K562 (cell line): ENCODE results near the gene RAB7A. TPM values are rescaled to one million over a fixed set of nuclear protein-coding genes. Genes with fewer than 3 reads are reported as not detected.

ENCODE experiments used
- ATAC-seq: fragments of 200-7000 bp; cut with Tn5 transposase; 3 replicates; pipeline ENCODE4 v1.9.1; 2020; ENCODE audit warnings: moderate library complexity
- BruUV-seq: library from RNA; stranded (reverse); fragments of 400-500 nt; replicated peaks from 2 replicates; lab custom pipeline; 2021; lab: Mats Ljungman, UMichigan
- CTCF ChIA-PET: fragments of 300-600 bp; formaldehyde crosslinking; extraction: SDS; loops from one replicate; lab custom pipeline; 2021; ENCODE audit warnings: low intra/inter-chr PET ratio; lab: Yijun Ruan, JAX
- POLR2A ChIA-PET: fragments of 300-600, 350-650 bp; sonication (Branson Sonifier 250); formaldehyde crosslinking; extraction: SDS; loops from one replicate; lab custom pipeline; 2021; ENCODE audit warnings: antibody characterized with exemption, inconsistent platforms; lab: Yijun Ruan, JAX
- DNase-seq, 4 experiments: peaks; one replicate each; pipeline versions ENCODE4 v3.0.0 to v3.0.0-alpha.2; 2011 to 2018; ENCODE audit warnings: low spot score in 3 of 4, mixed read lengths in 3 of 4; ENCODE audit errors: extremely low read depth in 1 of 4
- FAIRE-seq: peaks from 2 replicates; lab custom pipeline; 2011; peaks lifted over from hg19 to GRCh38; lab: Jason Lieb, UNC
- H2AFZ ChIP-seq: 2 replicates; pipeline ENCODE4 v1.6.0; 2011; ENCODE audit warnings: low read depth, low read length, control low read depth, inconsistent platforms
- H3K27ac ChIP-seq: fragments of 200-600 bp; 3 replicates; pipeline ENCODE4 v1.8.0; 2011; ENCODE audit warnings: low read depth, mild to moderate bottlenecking, control low read depth, inconsistent platforms, low read length, moderate library complexity, mixed read lengths; ENCODE audit errors: extremely low read depth
- H3K27me3 ChIP-seq, 2 experiments: fragments of 300-600 bp in 1 of 2; 2 replicates in 1 of 2; 3 replicates in 1 of 2; pipeline versions ENCODE4 v1.6.0 to v1.8.0; 2011; ENCODE audit warnings: inconsistent platforms in 2 of 2, low read length in 2 of 2, mild to moderate bottlenecking in 1 of 2, mixed read lengths in 1 of 2, moderate library complexity in 1 of 2; ENCODE audit not compliant: control insufficient read depth in 2 of 2, insufficient read depth in 2 of 2
- H3K36me3 ChIP-seq: fragments of 300-600 bp; 3 replicates; pipeline ENCODE4 v1.8.0; 2011; ENCODE audit warnings: mild to moderate bottlenecking, low read length, inconsistent platforms; ENCODE audit not compliant: control insufficient read depth, insufficient read depth
- H3K4me1 ChIP-seq, 2 experiments: fragments of 200-600 bp in 1 of 2; replicated peaks in 1 of 2; 2 replicates in 1 of 2; 3 replicates in 1 of 2; pipeline versions ENCODE4 v1.5.1 to v1.8.0; 2011; ENCODE audit warnings: inconsistent platforms in 2 of 2, low read length in 2 of 2, mild to moderate bottlenecking in 1 of 2, mixed read lengths in 1 of 2, moderate library complexity in 1 of 2; ENCODE audit not compliant: control insufficient read depth in 2 of 2, insufficient read depth in 2 of 2
- H3K4me2 ChIP-seq: 2 replicates; pipeline ENCODE4 v1.6.1; 2011; ENCODE audit warnings: low read length, control low read depth, inconsistent platforms, mixed read lengths; ENCODE audit not compliant: insufficient read depth
- H3K4me3 ChIP-seq: fragments of 200-600 bp; sonication (generic), shearing (Covaris generic); 2 replicates; pipeline ENCODE4 v1.5.1; 2016; ENCODE audit warnings: control low read depth, inconsistent platforms
- H3K79me2 ChIP-seq: fragments of 200-600 bp; 3 replicates; pipeline ENCODE4 v1.8.0; 2011; ENCODE audit warnings: low read length, inconsistent platforms; ENCODE audit not compliant: control insufficient read depth, insufficient read depth
- H3K9ac ChIP-seq, 2 experiments: 2 replicates each; pipeline versions ENCODE4 v1.6.0 to v1.6.1; 2011; ENCODE audit warnings: low read depth in 2 of 2, low read length in 2 of 2, control low read depth in 1 of 2, inconsistent platforms in 1 of 2, mild to moderate bottlenecking in 1 of 2, mixed read lengths in 1 of 2; ENCODE audit not compliant: insufficient read depth in 1 of 2
- H3K9me1 ChIP-seq: one replicate; pipeline ENCODE4 v1.6.0; 2011; ENCODE audit warnings: inconsistent platforms, mild to moderate bottlenecking, low read length, moderate library complexity; ENCODE audit not compliant: control insufficient read depth, insufficient read depth
- H3K9me3 ChIP-seq: replicated peaks from 2 replicates; pipeline ENCODE4 v1.5.1; 2011; ENCODE audit warnings: low read depth, low read length, inconsistent platforms; ENCODE audit not compliant: control insufficient read depth, insufficient read depth
- H4K20me1 ChIP-seq: replicated peaks from 2 replicates; pipeline ENCODE4 v1.6.1; 2011; ENCODE audit warnings: low read length, inconsistent platforms, mixed read lengths; ENCODE audit not compliant: control insufficient read depth, insufficient read depth
- ETV6 ChIP-seq, 3 experiments: fragments of 150-350 bp in 1 of 3; sonication (generic) in 1 of 3; formaldehyde crosslinking in 1 of 3; IDR thresholded peaks; 2 replicates each; pipeline versions ENCODE4 v1.6.1 to v1.8.0; 2014 to 2022; ENCODE audit warnings: borderline replicate concordance in 2 of 3, low read depth in 2 of 3, antibody characterized with exemption in 1 of 3, low read length in 1 of 3, mild to moderate bottlenecking in 1 of 3, missing genetic modification reagents in 1 of 3
- GTF2A2 ChIP-seq: IDR thresholded peaks from 2 replicates; pipeline ENCODE4 v1.6.1; 2016; ENCODE audit warnings: mild to moderate bottlenecking, missing genetic modification characterization, missing compliant biosample characterization
- HDAC2 ChIP-seq: fragments of 450-650 bp; IDR thresholded peaks from 2 replicates; pipeline ENCODE4 v1.6.1; 2016; ENCODE audit warnings: mild to moderate bottlenecking
- HDGF ChIP-seq: fragments of 450-650 bp; IDR thresholded peaks from 2 replicates; pipeline ENCODE4 v1.6.1; 2016
- KAT8 ChIP-seq: fragments of 450-650 bp; IDR thresholded peaks from 2 replicates; pipeline ENCODE4 v1.6.1; 2016; ENCODE audit warnings: low read depth, mild to moderate bottlenecking
- KDM2B ChIP-seq: fragments of 250-450 bp; sonication (Bioruptor Pico); IDR thresholded peaks from 2 replicates; pipeline ENCODE4 v1.8.0; 2021; ENCODE audit warnings: mild to moderate bottlenecking, moderate library complexity
- MTF1 ChIP-seq: fragments of 250-450 bp; sonication (Bioruptor Pico); IDR thresholded peaks from 2 replicates; pipeline ENCODE4 v1.9.0; 2021; ENCODE audit warnings: moderate library complexity, mild to moderate bottlenecking, inconsistent platforms, borderline replicate concordance
- NR4A1 ChIP-seq, 2 experiments: fragments of 250-450 bp in 1 of 2; fragments of 450-650 bp in 1 of 2; sonication (Bioruptor Pico) in 1 of 2; IDR thresholded peaks; 2 replicates each; pipeline versions ENCODE4 v1.4.0 to v1.6.1; 2016 to 2020; ENCODE audit warnings: mild to moderate bottlenecking in 2 of 2, missing compliant biosample characterization in 1 of 2, missing genetic modification characterization in 1 of 2, moderate library complexity in 1 of 2
- POLR2G ChIP-seq: fragments of 200-400 bp; formaldehyde crosslinking; IDR thresholded peaks from 2 replicates; pipeline ENCODE4 v1.6.1; 2017; ENCODE audit warnings: low read depth, mild to moderate bottlenecking, antibody characterized with exemption, low read length, moderate library complexity
- RFX5 ChIP-seq: IDR thresholded peaks from 2 replicates; pipeline ENCODE4 v1.6.1; 2011; ENCODE audit warnings: low read depth, mild to moderate bottlenecking, improper control_type of control experiment, low read length
- SOX6 ChIP-seq: fragments of 450-650 bp; IDR thresholded peaks from 2 replicates; pipeline ENCODE4 v1.6.1; 2014; ENCODE audit warnings: mild to moderate bottlenecking
- ZNF12 ChIP-seq: sonication (generic); formaldehyde crosslinking; IDR thresholded peaks from 2 replicates; pipeline ENCODE4 v1.4.0; 2020; ENCODE audit warnings: mild to moderate bottlenecking, missing genetic modification reagents
- ZNF76 ChIP-seq: fragments of 250-450 bp; sonication (Bioruptor Pico); IDR thresholded peaks from 2 replicates; pipeline ENCODE4 v1.4.0; 2020; ENCODE audit warnings: mild to moderate bottlenecking, moderate library complexity, borderline replicate concordance
- WGBS: fragments of 100-300 bp; shearing (Covaris generic); methylation state at CpG from one replicate; pipeline ENCODE4 v1.1.6; 2016; ENCODE audit warnings: low coverage, mixed read lengths; ENCODE audit not compliant: insufficient coverage; ENCODE audit errors: missing lambda C conversion rate; 5-methylcytosine and 5-hydroxymethylcytosine counted together
- in situ Hi-C: fragments of 300-500 bp; cut with MboI; formaldehyde crosslinking; loops from 4 replicates; pipeline ENCODE4 v1.15.0; 2018; ENCODE audit warnings: inconsistent platforms, mixed read lengths
- intact Hi-C: fragments of 100-400 bp; cut with micrococcal nuclease; formaldehyde crosslinking; loops from 2 replicates; pipeline ENCODE4 v1.14.2; 2022
- polyA plus RNA-seq, 8 experiments: library from polyadenylated mRNA; depleted of rRNA in 4 of 8; stranded (reverse) in 5 of 8; unstranded in 3 of 8; fragments of >200 nt; fragmentation: Nextera tagmentation in 2 of 8; fragmentation: Illumina TruSeq in 1 of 8; extraction: Ambion mirVana in 2 of 8; extraction: Trizol in 1 of 8; gene quantifications; 2 replicates each; pipeline versions ENCODE4 v1.2.1 to v1.2.3, GENCODE V29; 2011 to 2014; ENCODE audit warnings: inconsistent platforms in 1 of 8, missing spikeins in 1 of 8
- total RNA-seq, 7 experiments: library from RNA; depleted of rRNA in 6 of 7; stranded (reverse); fragments of >200 nt in 6 of 7; fragmentation: Illumina TruSeq in 2 of 7; extraction: Trizol in 2 of 7; gene quantifications; 2 replicates each; pipeline versions ENCODE4 v1.2.1 to v1.2.3, GENCODE V29; 2011 to 2021; ENCODE audit warnings: low replicate concordance in 1 of 7
- TF ChIP-seq, protein P1 (sequence below): fragments of 250-450 bp; sonication (Bioruptor Pico); IDR thresholded peaks from 2 replicates; pipeline ENCODE4 v1.5.0; 2021; ENCODE audit warnings: mild to moderate bottlenecking, moderate library complexity

The RAB7A gene
- total and polyA plus RNA-seq, 9 of the 15 experiments (the other 6 are each of a cell fraction or from before 2014, with no cell fraction given): 30.9 to 204 (median 72.8) TPM

DNA sequence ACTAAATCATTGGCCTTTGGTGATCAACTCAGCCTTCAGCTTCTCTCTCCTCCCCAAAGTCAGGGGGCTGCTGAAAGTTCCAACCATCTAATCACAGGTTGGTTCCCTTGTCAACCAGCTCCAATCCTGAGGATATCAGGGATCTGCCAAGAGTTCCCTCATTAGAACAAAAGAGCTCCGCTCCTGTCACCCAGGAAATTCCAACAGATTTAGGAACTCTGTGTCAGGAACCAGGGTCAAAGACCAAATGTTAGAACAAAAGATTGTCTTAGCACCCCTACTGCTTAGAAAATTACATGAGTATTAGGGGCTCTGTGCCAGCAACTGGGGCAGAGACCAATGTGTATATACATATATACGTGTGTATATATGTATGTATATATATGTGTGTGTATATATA, 32.3 kb upstream of the RAB7A start:
- Histone ChIP-seq H2AFZ (no peak overlapping the region), H3K36me3 (no peaks in the 10 kb centered on the region), H3K27ac (no peak overlapping the region), H3K9ac (no peak overlapping the region), H3K79me2 (no peaks in the 10 kb centered on the region), H3K4me2 (no peak overlapping the region), H3K27me3 (no peaks in the 10 kb centered on the region), H3K4me3 (no peak overlapping the region), H3K9me3 (no peaks in the 10 kb centered on the region), H4K20me1 (no peaks in the 10 kb centered on the region), H3K9me1 (no peaks in the 10 kb centered on the region), H3K4me1 (no peaks in the 10 kb centered on the region; a peak in 1 of 5 replicates)
- in situ Hi-C loops: no loop called here
- ChIA-PET POLR2A (no interaction called here), CTCF (no interaction called here)
- FAIRE-seq (no peak), ATAC-seq (no peak), DNase-seq (no peak)
- TF ChIP-seq HDAC2 (no peak), ZNF12 (CRISPR knock-in tag) (no peak), MTF1 (CRISPR knock-in tag) (no peak)
- no TSS peak for BruUV-seq
- intact Hi-C loops: no loop called here
- 34% methylated on average over 2 of the region's 2 CpGs for whole genome bisulfite sequencing

DNA sequence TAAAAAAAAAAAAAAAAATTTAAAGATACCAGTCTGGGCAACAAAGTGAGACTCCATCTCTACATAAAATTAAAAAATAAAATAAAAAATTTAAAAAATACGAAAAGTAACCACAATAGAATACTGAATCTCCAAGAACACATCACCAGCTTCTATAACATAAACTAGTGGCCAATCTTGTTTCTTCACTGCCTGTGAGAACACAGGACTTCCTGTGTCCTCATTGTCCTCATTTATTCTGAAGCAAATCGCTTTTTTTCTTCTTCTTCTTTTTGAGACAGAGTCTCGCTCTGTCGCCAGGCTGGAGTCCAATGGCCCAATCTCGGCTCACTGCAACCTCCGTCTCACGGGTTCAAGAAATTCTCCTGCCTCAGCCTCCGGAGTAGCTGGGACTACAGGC, 28.6 kb upstream of the RAB7A start:
- BruUV-seq: no TSS peak
- intact Hi-C loops: no loop called here
- Histone ChIP-seq H3K9me1 (no peaks in the 10 kb centered on the region), H2AFZ (no peak overlapping the region), H3K4me2 (no peak overlapping the region), H3K9ac (no peak overlapping the region), H3K27ac (no peak overlapping the region), H3K9me3 (no peaks in the 10 kb centered on the region), H3K36me3 (no peaks in the 10 kb centered on the region), H3K4me3 (no peak overlapping the region), H3K79me2 (no peaks in the 10 kb centered on the region), H3K27me3 (no peaks in the 10 kb centered on the region), H3K4me1 (no peaks in the 10 kb centered on the region), H4K20me1 (no peaks in the 10 kb centered on the region)
- in situ Hi-C loops: no loop called here
- ChIA-PET POLR2A (interaction anchor here (0.5 kb wide), 1 partner anchor 24 kb away, joined by 3 read pairs; no protein-coding TSS in a partner anchor), CTCF (no interaction called here)
- no peak for DNase-seq
- no peak for ATAC-seq
- no peak for TF ChIP-seq RFX5
- TF ChIP-seq KAT8: no peak
- TF ChIP-seq KDM2B (CRISPR knock-in tag): no peak
- TF ChIP-seq SOX6: no peak
- TF ChIP-seq, protein P1, sequence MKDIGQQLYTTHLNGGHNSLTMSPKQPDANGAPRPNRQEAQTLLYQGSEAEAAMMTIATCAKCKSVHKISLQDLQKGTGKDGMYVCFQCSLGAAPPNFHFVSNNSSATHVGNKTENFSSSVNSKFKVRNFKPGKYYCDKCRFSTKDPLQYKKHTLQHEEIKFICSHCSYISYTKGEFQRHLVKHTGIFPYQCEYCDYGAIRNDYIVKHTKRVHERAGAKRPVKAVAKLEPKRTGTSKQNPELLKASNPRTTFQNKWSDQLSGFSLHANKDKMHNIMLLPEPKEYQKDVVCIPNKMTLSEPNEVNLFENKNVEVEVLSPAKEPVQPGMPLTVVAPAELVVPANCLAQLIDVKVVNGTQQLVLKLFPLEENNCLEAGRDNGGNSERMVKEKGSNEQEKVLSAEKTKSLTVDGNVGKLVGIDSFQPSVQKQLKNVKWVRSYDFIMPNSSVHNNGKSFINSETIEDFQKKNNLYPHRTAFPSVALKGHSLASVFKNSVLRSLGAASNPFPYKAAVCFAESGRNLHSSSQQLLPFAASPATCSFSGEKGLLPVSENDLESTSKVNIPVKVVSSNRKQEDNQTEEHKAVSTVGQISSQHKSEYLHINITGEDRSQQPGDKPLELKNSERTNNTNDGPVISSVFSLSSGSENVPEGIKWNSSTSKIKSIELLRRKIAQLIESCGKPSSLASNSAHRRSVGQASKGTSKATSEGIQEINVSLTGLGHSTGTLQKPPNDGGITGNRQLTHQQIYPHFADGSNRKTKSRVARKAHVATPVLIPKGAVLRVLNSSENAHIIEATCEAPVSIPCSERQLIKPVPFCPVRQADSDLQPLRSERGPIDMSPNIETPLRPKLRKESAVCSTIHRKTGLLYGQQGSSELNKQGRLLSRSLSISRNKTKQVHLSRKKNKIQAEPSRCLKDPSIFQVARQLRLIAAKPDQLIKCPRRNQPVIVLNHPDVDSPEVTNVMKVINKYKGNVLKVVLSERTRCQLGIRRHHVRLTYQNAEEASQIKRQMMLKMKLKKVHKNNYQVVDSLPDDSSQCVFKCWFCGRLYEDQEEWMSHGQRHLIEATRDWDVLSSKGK (CRISPR knock-in tag): no peak
- TF ChIP-seq ETV6 (IDR thresholded peaks at IDR 0.05; ENCODE audit: borderline replicate concordance in 1 of 2, low read depth in 2 of 2, low read length in 1 of 2): no peak
- no peak for TF ChIP-seq ETV6 (CRISPR knock-in tag; IDR thresholded peaks at IDR 0.05; ENCODE audit: borderline replicate concordance)
- TF ChIP-seq POLR2G: no peak
- TF ChIP-seq ZNF76 (CRISPR knock-in tag): no peak
- TF ChIP-seq GTF2A2 (tag): no peak
- TF ChIP-seq HDGF: no peak
- TF ChIP-seq NR4A1 (CRISPR knock-in tag; IDR thresholded peaks at IDR 0.05): no peak
- TF ChIP-seq NR4A1 (tag; IDR thresholded peaks at IDR 0.05): no peak
- FAIRE-seq: no peak
- 76% methylated on average over 6 of the region's 8 CpGs for WGBS
